ENCODE data around the gene COBL. TPM values are rescaled to one million over a fixed set of nuclear protein-coding genes. Genes with fewer than 3 reads are reported as not detected.

The COBL gene
- total and polyA plus RNA-seq, 2 of the 8 experiments (the other 6 are each of a cell fraction or from before 2014, with no cell fraction given) = 13.8 to 40.4 TPM

DNA sequence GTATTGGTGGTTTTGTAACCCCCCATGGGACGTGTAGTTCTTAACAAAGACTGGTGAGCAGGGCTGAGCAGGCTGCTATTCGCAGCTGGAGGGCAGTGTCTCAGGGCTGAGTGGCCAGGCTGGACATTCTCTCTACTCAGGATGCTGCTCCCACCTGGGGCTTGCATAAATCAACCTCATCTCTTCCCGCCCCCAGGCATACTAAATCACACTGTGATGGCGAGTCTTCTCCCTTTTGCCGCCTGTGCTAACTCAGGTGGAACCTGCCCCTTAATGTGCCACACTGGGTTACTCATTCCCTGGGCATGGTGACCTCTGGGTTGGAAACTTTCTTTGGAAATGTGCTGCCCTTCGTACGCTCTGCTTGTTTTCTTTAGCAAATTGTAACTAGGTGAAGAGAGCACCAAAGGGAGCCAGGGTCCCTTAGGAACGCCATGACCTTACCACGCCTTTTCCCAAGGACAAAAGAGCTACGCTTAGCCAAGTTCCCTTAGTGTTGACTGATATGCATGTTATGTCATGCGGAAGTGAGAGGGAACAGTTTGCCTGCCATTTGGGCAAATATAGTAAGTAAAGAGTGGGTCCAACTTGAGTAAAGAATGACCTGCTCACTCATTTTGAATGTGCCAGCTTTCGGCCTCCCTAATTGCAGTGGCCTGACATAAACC, 40.4 kb upstream of the COBL start:
- Histone ChIP-seq H4K91ac (replicated peaks; ENCODE audit: insufficient read length, low read length) (peak overlapping the region; percentile 29), H3K79me1 (ENCODE audit: low read depth, low read length) (no peaks in the 10 kb centered on the region), H3K4ac (replicated peaks; ENCODE audit: insufficient read length, low read depth, low read length) (no peak overlapping the region), H4K20me1 (replicated peaks in 1 of 2; ENCODE audit: control insufficient read depth in 1 of 2, insufficient read depth in 2 of 2, low read length in 2 of 2) (no peaks in the 10 kb centered on the region), H3K18ac (ENCODE audit: extremely low read depth, low read length) (0 out of 2 replicates have a peak overlapping the region, but pooled peaks have one; percentile 48), H2AFZ (ENCODE audit: low read length) (no peak overlapping the region), H3K23ac (ENCODE audit: insufficient read length) (no peak overlapping the region), H3K14ac (ENCODE audit: insufficient read length) (no peak overlapping the region), H3K9ac (replicated peaks in 1 of 4; ENCODE audit: extremely low read depth in 1 of 4, low read depth in 3 of 4, low read length in 3 of 4) (no peak overlapping the region), H3K4me2 (ENCODE audit: insufficient read depth in 1 of 2, low read depth in 2 of 2, low read length in 2 of 2) (no peak overlapping the region), H3K23me2 (ENCODE audit: low read depth, low read length) (peaks cover under 1% of the 10 kb centered on the region; the same call in 1 of the 2 replicates), H3K9me3 (ENCODE audit: insufficient read depth in 2 of 2, low read depth in 1 of 2, low read length in 1 of 2) (no peaks in the 10 kb centered on the region), H4K8ac (ENCODE audit: extremely low read depth, insufficient read depth, low read length) (no peak overlapping the region), H2AK5ac (ENCODE audit: low read depth, low read length) (peak overlapping the region; percentile 17; the same call in 1 of the 2 replicates), H2BK20ac (ENCODE audit: low read length) (peak overlapping the region; percentile 34; the same call in 1 of the 2 replicates), H3K36me3 (ENCODE audit: control insufficient read depth in 2 of 4, insufficient read depth in 4 of 4, low read length in 3 of 4) (no peaks in the 10 kb centered on the region), H2BK12ac (ENCODE audit: low read depth, low read length) (peak overlapping the region; percentile 46; the same call in 1 of the 2 replicates), H4K5ac (ENCODE audit: insufficient read length, low read depth, low read length) (no peak overlapping the region), H3K56ac (replicated peaks; ENCODE audit: insufficient read length, low read depth, low read length) (no peak overlapping the region), H3K27ac (ENCODE audit: low read depth, low read length) (no peak overlapping the region), H2BK5ac (ENCODE audit: low read depth, low read length) (no peak overlapping the region; the same call in 1 of the 2 replicates), H3K4me3 (ENCODE audit: extremely low read depth in 1 of 4, insufficient read depth in 2 of 4, low read depth in 3 of 4, low read length in 4 of 4) (no peak overlapping the region), H3K79me2 (ENCODE audit: control insufficient read depth in 1 of 2, insufficient read depth in 2 of 2, low read length in 2 of 2) (no peaks in the 10 kb centered on the region), H2BK15ac (ENCODE audit: low read length) (0 out of 2 replicates have a peak overlapping the region, but pooled peaks have one; percentile 62), H3K4me1 (replicated peaks in 1 of 4; ENCODE audit: control insufficient read depth in 3 of 4, insufficient read depth in 4 of 4, low read length in 3 of 4) (peaks cover 0 to 5% (median 0%) of the 10 kb centered on the region in 4 experiments; a peak in 4 of 7 replicates), H3K27me3 (replicated peaks in 1 of 4; ENCODE audit: control insufficient read depth in 3 of 4, extremely low read depth in 1 of 4, insufficient read depth in 3 of 4, low read length in 3 of 4) (no peaks in the 10 kb centered on the region; a peak in 1 of 7 replicates), H2BK120ac (replicated peaks; ENCODE audit: low read depth, low read length) (no peak overlapping the region)
- WGBS, 2 experiments (ENCODE audit: extremely low coverage in 1 of 2, insufficient coverage in 1 of 2, insufficient read length in 1 of 2, insufficient replicate concordance in 2 of 2, low coverage in 1 of 2, low lambda C conversion rate in 2 of 2, missing lambda C conversion rate in 1 of 2) = 93% methylated on average over 12 of the region's 12 CpGs; no CpG with 5 or more reads in 1 of the 2 experiments
- CTCF ChIA-PET (ENCODE audit: partially characterized antibody) = interaction anchor here (0.7 to 8.9 kb wide), 12 partner anchors 8 to 189 kb away, joined by 3 to 109 read pairs (median 4); no protein-coding TSS in a partner anchor
- no peak for DNase-seq (ENCODE audit: low read depth in 1 of 2, low spot score in 2 of 2)
- no peak for FAIRE-seq
- TF ChIP-seq, protein P1, sequence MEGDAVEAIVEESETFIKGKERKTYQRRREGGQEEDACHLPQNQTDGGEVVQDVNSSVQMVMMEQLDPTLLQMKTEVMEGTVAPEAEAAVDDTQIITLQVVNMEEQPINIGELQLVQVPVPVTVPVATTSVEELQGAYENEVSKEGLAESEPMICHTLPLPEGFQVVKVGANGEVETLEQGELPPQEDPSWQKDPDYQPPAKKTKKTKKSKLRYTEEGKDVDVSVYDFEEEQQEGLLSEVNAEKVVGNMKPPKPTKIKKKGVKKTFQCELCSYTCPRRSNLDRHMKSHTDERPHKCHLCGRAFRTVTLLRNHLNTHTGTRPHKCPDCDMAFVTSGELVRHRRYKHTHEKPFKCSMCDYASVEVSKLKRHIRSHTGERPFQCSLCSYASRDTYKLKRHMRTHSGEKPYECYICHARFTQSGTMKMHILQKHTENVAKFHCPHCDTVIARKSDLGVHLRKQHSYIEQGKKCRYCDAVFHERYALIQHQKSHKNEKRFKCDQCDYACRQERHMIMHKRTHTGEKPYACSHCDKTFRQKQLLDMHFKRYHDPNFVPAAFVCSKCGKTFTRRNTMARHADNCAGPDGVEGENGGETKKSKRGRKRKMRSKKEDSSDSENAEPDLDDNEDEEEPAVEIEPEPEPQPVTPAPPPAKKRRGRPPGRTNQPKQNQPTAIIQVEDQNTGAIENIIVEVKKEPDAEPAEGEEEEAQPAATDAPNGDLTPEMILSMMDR (IDR thresholded peaks at IDR 0.05; ENCODE audit: control extremely low read depth in 1 of 3, insufficient read depth in 1 of 3, low read depth in 1 of 3, low read length in 3 of 3) = peak in 1 of 3 experiments; percentile 7; a peak in 2 of 4 replicates
- no peak for TF ChIP-seq TAF1 (IDR thresholded peaks at IDR 0.05; ENCODE audit: low read depth, low read length)
- TF ChIP-seq POLR2AphosphoS5 (IDR thresholded peaks at IDR 0.05; ENCODE audit: low read depth, low read length) = 0 out of 2 replicates have a peak, but pooled peaks have one; percentile 10
- POLR2A ChIA-PET (ENCODE audit: partially characterized antibody) = interaction anchor here (1.2 to 5.8 kb wide), 2 partner anchors 21 to 30 kb away, joined by 3 to 40 read pairs; no protein-coding TSS in a partner anchor
